Ovary (tissue), 10 donors: ENCODE results near the gene CENPB. TPM values are rescaled to one million over a fixed set of nuclear protein-coding genes. Genes with fewer than 3 reads are reported as not detected.
A peak's percentile ranks its signal among the peaks of the same experiment; 100 is the strongest.
"Not testable (repeated sequence)": the region's sequence is repeated elsewhere in the genome, so short reads cannot be mapped to it uniquely, and the experiment has no call there.

Source experiments
- DNase-seq, 5 donors: peaks; one replicate each; pipeline ENCODE4 v3.0.0-alpha.2; 2019 to 2020
- H3K27ac ChIP-seq, 2 donors: fragments of 200-600 bp; one replicate each; pipeline versions ENCODE4 v1.5.1 to v1.8.0; 2019 to 2022
- H3K27me3 ChIP-seq: fragments of 200-600 bp; one replicate; pipeline ENCODE4 v1.8.0; 2022
- H3K36me3 ChIP-seq: fragments of 200-600 bp; sonication (generic); one replicate; pipeline ENCODE4 v1.5.1; 2019
- H3K4me1 ChIP-seq: one replicate; pipeline ENCODE4 v1.8.1; 2013; ENCODE audit warnings: mild to moderate bottlenecking, moderate library complexity; ENCODE audit not compliant: insufficient read depth
- H3K4me3 ChIP-seq: fragments of 200-600 bp; sonication (generic); one replicate; pipeline ENCODE4 v1.5.1; 2017
- H3K9me3 ChIP-seq, 2 donors: fragments of 200-600 bp in 1 of 2; sonication (generic) in 1 of 2; one replicate each; pipeline versions ENCODE4 v1.5.1 to v1.8.1; 2013 to 2019; ENCODE audit warnings: mild to moderate bottlenecking in 1 of 2, moderate library complexity in 1 of 2
- EP300 ChIP-seq: sonication (generic); formaldehyde crosslinking; IDR thresholded peaks from one replicate; pipeline ENCODE4 v1.6.1; 2017; ENCODE audit warnings: antibody characterized with exemption
- POLR2A ChIP-seq: fragments of 450-650 bp; IDR thresholded peaks from one replicate; pipeline ENCODE4 v1.6.1; 2017; ENCODE audit warnings: antibody characterized with exemption, mild to moderate bottlenecking, moderate library complexity
- WGBS, 3 donors: extraction: QIAGEN DNeasy Blood & Tissue Kit in 1 of 3; methylation state at CpG; one replicate each; pipeline versions ENCODE4 v1.1.5 to v1.1.7; 2013 to 2017; 5-methylcytosine and 5-hydroxymethylcytosine counted together
- intact Hi-C, 4 donors: fragments of 100-400 bp; cut with DNase I; formaldehyde crosslinking; loops; one replicate each; pipeline versions ENCODE4 v1.11.0 to v1.15.1; 2022 to 2023
- long read RNA-seq, 3 donors: library from polyadenylated mRNA in 2 of 3; unstranded in 2 of 3; transcript quantifications; one replicate each; pipeline ENCODE4 v2.0.0 and lab custom pipeline, GENCODE V29; 2021 to 2026
- polyA plus RNA-seq, 2 donors: library from polyadenylated mRNA; stranded (reverse); fragments of 200-250 nt in 1 of 2; fragments of 350-450 nt in 1 of 2; fragmentation: Illumina TruSeq in 1 of 2; extraction: RNeasy Lipid Tissue Mini Kit (QIAGEN cat#74804) in 1 of 2; gene quantifications; one replicate each; pipeline ENCODE4 v1.2.3, GENCODE V29; 2013 to 2014
- total RNA-seq, 7 donors: library from RNA; depleted of rRNA in 2 of 7; stranded (reverse); fragments of >200 nt in 2 of 7; fragmentation: NEBNext Ultra II Directional in 3 of 7; extraction: Animal tissue kit (Norgen Biotek cat#: 25700) in 3 of 7; gene quantifications; one replicate each; pipeline versions ENCODE4 v1.1.0 to v1.2.4, GENCODE V29; 2016 to 2023
- TF ChIP-seq, protein P1 (sequence below), 3 donors: fragments of 450-650 bp in 2 of 3; fragments of 200-600 bp in 1 of 3; IDR thresholded peaks; one replicate each; pipeline versions ENCODE4 v1.5.1 to v1.8.0; 2016 to 2022; ENCODE audit warnings: antibody characterized with exemption in 3 of 3, mild to moderate bottlenecking in 1 of 3
- donor health status: DM: no; HTN: no; CAD: no; lungs with moderate emphysema.
- donor health status: DM: no; HTN: no; CAD: no.
- donor health status: Bipolar disorder and iron deficiency.
- donor health status: DM: yes; HTN: yes; CAD: no.
- donor health status: DM: no; HTN: no; CAD: no.
- donor health status: DM: yes; HTN: yes; CAD: no.

Gene CENPB
- 100 to 1,000 TPM in 2 of 7 donors, 10 to 100 TPM in 5; 43.8 to 119 (median 97.8) TPM for total RNA-seq
- 10 to 100 TPM; 15.4 to 67.1 TPM for polyA plus RNA-seq
- long read RNA-seq, donor 1, partial matches to known transcripts, result 0 of 3 reads
- long read RNA-seq, donor 1, other reads (novel, unspliced or antisense), result 0 of 3 reads
- long read RNA-seq, donor 2, transcript CENPB-201 (1 exons, 2,840 nt), result major isoform, 17 of 17 reads
- long read RNA-seq, donor 2, partial matches to known transcripts, result 0 of 17 reads
- long read RNA-seq, donor 2, other reads (novel, unspliced or antisense), result 0 of 17 reads
- long read RNA-seq, donor 3, transcript CENPB-201 (1 exons, 2,840 nt), result major isoform, 44 of 46 reads
- long read RNA-seq, donor 3, partial matches to known transcripts, result 0 of 46 reads
- long read RNA-seq, donor 3, other reads (novel, unspliced or antisense), result 2 of 46 reads

- H3K27ac ChIP-seq, result peak within 1 kb of the TSS; percentile 69 to 71
- peaks cover 13% of the 10 kb centered on the region for H3K4me1 ChIP-seq
- intact Hi-C loops, result loop anchor here in 3 of 4 donors (2.0 to 5.0 kb wide), 3 partner anchors 32 to 71 kb away; partner anchors contain the start of gene AP5S1 (in 2 of the 3)
Measured at GRCh38 chr20:3786665-3787323, at the start of gene CENPB. TSS of gene CENPB (minus strand) at chr20:3786740. CDS start at chr20:3786483, 257 bp downstream.

GRCh38 chr20:3836132-3836531 lies 49.6 kb upstream of the CENPB start:
- Histone ChIP-seq H3K9me3 (no peaks in the 10 kb centered on the region), H3K27me3 (no peaks in the 10 kb centered on the region), H3K4me1 (no peaks in the 10 kb centered on the region), H3K27ac (no peak overlapping the region), H3K4me3 (no peak overlapping the region), H3K36me3 (no peaks in the 10 kb centered on the region)
- intact Hi-C loops, result no loop called here
- WGBS, 3 donors, result 94 to 97% (median 95%) methylated on average over 4 of the region's 4 CpGs
- DNase-seq, result no peak
- TF ChIP-seq EP300, result no peak
- TF ChIP-seq POLR2A, result no peak

More at GRCh38 chr20:3786665-3787323, at the start of gene CENPB:
- no peaks in the 10 kb centered on the region for H3K36me3 ChIP-seq
- H3K9me3 ChIP-seq, result no peaks in the 10 kb centered on the region
- WGBS, 3 donors, result 2 to 6% (median 2%) methylated on average over 23 to 69 of the region's 70 CpGs
- no peaks in the 10 kb centered on the region for H3K27me3 ChIP-seq
- TF ChIP-seq EP300, result no peak
- TF ChIP-seq, protein P1, sequence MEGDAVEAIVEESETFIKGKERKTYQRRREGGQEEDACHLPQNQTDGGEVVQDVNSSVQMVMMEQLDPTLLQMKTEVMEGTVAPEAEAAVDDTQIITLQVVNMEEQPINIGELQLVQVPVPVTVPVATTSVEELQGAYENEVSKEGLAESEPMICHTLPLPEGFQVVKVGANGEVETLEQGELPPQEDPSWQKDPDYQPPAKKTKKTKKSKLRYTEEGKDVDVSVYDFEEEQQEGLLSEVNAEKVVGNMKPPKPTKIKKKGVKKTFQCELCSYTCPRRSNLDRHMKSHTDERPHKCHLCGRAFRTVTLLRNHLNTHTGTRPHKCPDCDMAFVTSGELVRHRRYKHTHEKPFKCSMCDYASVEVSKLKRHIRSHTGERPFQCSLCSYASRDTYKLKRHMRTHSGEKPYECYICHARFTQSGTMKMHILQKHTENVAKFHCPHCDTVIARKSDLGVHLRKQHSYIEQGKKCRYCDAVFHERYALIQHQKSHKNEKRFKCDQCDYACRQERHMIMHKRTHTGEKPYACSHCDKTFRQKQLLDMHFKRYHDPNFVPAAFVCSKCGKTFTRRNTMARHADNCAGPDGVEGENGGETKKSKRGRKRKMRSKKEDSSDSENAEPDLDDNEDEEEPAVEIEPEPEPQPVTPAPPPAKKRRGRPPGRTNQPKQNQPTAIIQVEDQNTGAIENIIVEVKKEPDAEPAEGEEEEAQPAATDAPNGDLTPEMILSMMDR (IDR thresholded peaks at IDR 0.05), result peak; percentile 62 to 77 (median 65)
- peak; percentile 86 to 94 (median 93) for DNase-seq
- peak within 1 kb of the TSS; percentile 69 for H3K4me3 ChIP-seq

GRCh38 chr20:3829891-3830290 lies 43.4 kb upstream of the CENPB start:
- H3K9me3 ChIP-seq, DNase-seq, H3K27me3 ChIP-seq, H3K27ac ChIP-seq, H3K4me1 ChIP-seq, H3K36me3 ChIP-seq, H3K4me3 ChIP-seq, intact Hi-C loops: not testable (repeated sequence)
- WGBS, 3 donors, result 94 to 98% (median 98%) methylated on average over 5 of the region's 5 CpGs

DNA sequence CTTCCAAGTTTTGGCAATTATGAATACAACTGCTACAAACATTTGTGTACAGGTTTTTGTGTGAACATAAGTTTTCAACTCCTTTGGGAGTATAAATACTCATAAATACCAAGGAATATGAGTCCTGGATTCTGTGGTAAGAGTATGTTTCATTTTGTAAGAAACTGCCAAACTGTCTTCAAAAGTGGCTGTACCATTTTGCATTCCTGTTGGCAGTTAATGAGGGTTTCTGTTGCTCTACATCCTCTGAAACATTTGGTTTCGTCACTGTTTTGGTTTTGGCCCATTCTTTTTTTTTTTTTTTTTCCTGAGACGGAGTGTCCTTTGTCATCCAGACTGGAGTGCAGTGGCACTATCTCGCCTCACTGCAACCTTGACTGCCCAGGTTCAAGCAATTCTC lies 42.3 kb upstream of the CENPB start:
- H3K27me3 ChIP-seq, result no peaks in the 10 kb centered on the region
- no peak overlapping the region for H3K4me3 ChIP-seq
- TF ChIP-seq POLR2A (no peak), EP300 (no peak)
- TF ChIP-seq, protein P1 (IDR thresholded peaks at IDR 0.05), result no peak
- DNase-seq, result no peak
- intact Hi-C loops, result no loop called here
- H3K36me3 ChIP-seq, result no peaks in the 10 kb centered on the region
- H3K4me1 ChIP-seq, result no peaks in the 10 kb centered on the region
- WGBS, 3 donors, result 93 to 96% (median 95%) methylated on average over 3 of the region's 3 CpGs
- H3K27ac ChIP-seq, result no peak overlapping the region
- no peaks in the 10 kb centered on the region for H3K9me3 ChIP-seq

DNA sequence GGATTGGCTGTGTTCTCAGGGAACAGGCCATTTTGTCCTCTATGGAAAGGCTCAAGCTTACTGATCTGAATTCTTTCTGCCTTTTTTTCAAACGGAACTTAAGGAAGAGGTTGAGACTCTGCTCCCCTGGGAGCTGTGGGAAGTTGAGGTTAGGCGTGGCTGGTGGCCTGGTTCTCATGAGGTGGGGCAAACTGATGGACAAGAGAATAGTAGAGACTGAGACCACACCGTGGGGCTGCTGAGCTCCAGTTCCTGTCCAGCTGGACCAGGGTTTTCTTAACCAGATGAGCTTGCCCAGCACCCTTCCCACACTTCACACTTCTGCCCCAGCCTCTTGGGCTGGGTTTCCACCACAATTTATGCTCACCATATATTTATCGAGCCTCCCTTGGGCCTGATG lies 39.9 kb upstream of the CENPB start:
- Histone ChIP-seq H3K27ac (no peak overlapping the region), H3K27me3 (no peaks in the 10 kb centered on the region), H3K9me3 (no peaks in the 10 kb centered on the region), H3K4me3 (no peak overlapping the region), H3K4me1 (peaks cover 2% of the 10 kb centered on the region), H3K36me3 (no peaks in the 10 kb centered on the region)
- intact Hi-C loops, result no loop called here
- TF ChIP-seq POLR2A (no peak), EP300 (no peak)
- TF ChIP-seq, protein P1 (IDR thresholded peaks at IDR 0.05), result no peak
- DNase-seq, result no peak
- WGBS, 3 donors, result 66 to 77% (median 76%) methylated on average over 4 of the region's 4 CpGs
